Testis (tissue), 3 donors: ENCODE data around the gene IL6R. TPM values are rescaled to one million over a fixed set of nuclear protein-coding genes. Genes with fewer than 3 reads are reported as not detected.

Experiments used
- DNase-seq: peaks from one replicate; pipeline ENCODE4 v3.0.0-alpha.2; 2019
- H3K27ac ChIP-seq, 2 donors: fragments of 200-600 bp; sonication (generic); one replicate each; pipeline ENCODE4 v1.5.1; 2019
- H3K27me3 ChIP-seq: fragments of 200-600 bp; sonication (generic); one replicate; pipeline ENCODE4 v1.5.1; 2019
- H3K36me3 ChIP-seq: fragments of 200-600 bp; sonication (generic); one replicate; pipeline ENCODE4 v1.5.1; 2017; ENCODE audit warnings: low read depth; ENCODE audit errors: missing control alignments
- H3K4me1 ChIP-seq: fragments of 200-600 bp; sonication (generic); one replicate; pipeline ENCODE4 v1.5.1; 2019
- H3K4me3 ChIP-seq, 2 donors: fragments of 200-600 bp; sonication (generic); one replicate each; pipeline ENCODE4 v1.5.1; 2017 to 2019
- H3K9me3 ChIP-seq: fragments of 200-600 bp; sonication (generic); one replicate; pipeline ENCODE4 v1.5.1; 2017
- CTCF ChIP-seq, 3 experiments: fragments of 450-650 bp in 2 of 3; fragments of 200-600 bp in 1 of 3; sonication (generic) in 1 of 3; IDR thresholded peaks; one replicate each; pipeline ENCODE4 v1.5.1; 2016 to 2019; ENCODE audit warnings: antibody characterized with exemption in 3 of 3, mild to moderate bottlenecking in 2 of 3, moderate library complexity in 1 of 3
- POLR2A ChIP-seq: fragments of 450-650 bp; IDR thresholded peaks from one replicate; pipeline ENCODE4 v1.6.1; 2017; ENCODE audit warnings: antibody characterized with exemption, mild to moderate bottlenecking, moderate library complexity
- WGBS, 2 donors: methylation state at CpG; one replicate each; pipeline ENCODE4 v1.1.5; 2018; 5-methylcytosine and 5-hydroxymethylcytosine counted together
- intact Hi-C: fragments of 100-400 bp; cut with DNase I; formaldehyde crosslinking; loops from one replicate; pipeline ENCODE4 v1.15.1; 2023; ENCODE audit warnings: low total_unique reads
- polyA plus RNA-seq: library from polyadenylated mRNA; stranded (reverse); fragments of 350-450 nt; fragmentation: Illumina TruSeq; extraction: RNeasy Lipid Tissue Mini Kit (QIAGEN cat#74804); gene quantifications from one replicate; pipeline ENCODE4 v1.2.3, GENCODE V29; 2014; ENCODE audit warnings: low read depth, low replicate concordance; ENCODE audit not compliant: insufficient read depth
- total RNA-seq, 2 donors: library from RNA; depleted of rRNA; stranded (reverse); fragments of >200 nt; gene quantifications; one replicate each; pipeline ENCODE4 v1.2.3, GENCODE V29; 2016

The IL6R gene
- total and polyA plus RNA-seq, 3 donors from 2014 or later = 8.5 to 29.7 (median 25.0) TPM

- 57 to 62% methylated on average over 11 to 12 of the region's 12 CpGs for WGBS, 2 donors
- TF ChIP-seq POLR2A = no peak
- TF ChIP-seq CTCF (IDR thresholded peaks at IDR 0.05) = no peak
- peak overlapping the region in 1 of 2 donors; percentile 40 for H3K27ac ChIP-seq
- H3K9me3 ChIP-seq = no peaks in the 10 kb centered on the region
- no peak for DNase-seq
- intact Hi-C loops = no loop called here
- H3K36me3 ChIP-seq = no peaks in the 10 kb centered on the region
- H3K4me3 ChIP-seq = no peak overlapping the region
- H3K27me3 ChIP-seq = no peaks in the 10 kb centered on the region
- H3K4me1 ChIP-seq = peaks cover 15% of the 10 kb centered on the region
Observed at GRCh38 chr1:154468535-154469250, 63.5 kb downstream of the IL6R start.

- no peaks in the 10 kb centered on the region for H3K36me3 ChIP-seq
- WGBS, 2 donors = 92 to 94% methylated on average over 6 to 10 of the region's 10 CpGs
- H3K4me3 ChIP-seq = no peak overlapping the region
- no peak for TF ChIP-seq POLR2A
- no peak for TF ChIP-seq CTCF (IDR thresholded peaks at IDR 0.05)
- intact Hi-C loops = loop anchor here (10.0 kb wide), 1 partner anchor 65 kb away; the partner anchor contains the start of gene IL6R
- no peak for DNase-seq
- H3K27ac ChIP-seq = no peak overlapping the region
- peaks cover 23% of the 10 kb centered on the region for H3K4me1 ChIP-seq
- no peaks in the 10 kb centered on the region for H3K27me3 ChIP-seq
- no peaks in the 10 kb centered on the region for H3K9me3 ChIP-seq
Observed at GRCh38 chr1:154469844-154470560, 64.9 kb downstream of the IL6R start.

- no peak for DNase-seq
- Histone ChIP-seq H3K9me3 (no peaks in the 10 kb centered on the region), H3K27ac (no peak overlapping the region), H3K4me3 (no peak overlapping the region), H3K36me3 (no peaks in the 10 kb centered on the region), H3K27me3 (no peaks in the 10 kb centered on the region), H3K4me1 (peaks cover 27% of the 10 kb centered on the region)
- 76 to 78% methylated on average over 2 of the region's 2 CpGs for WGBS, 2 donors
- no peak for TF ChIP-seq POLR2A
- no peak for TF ChIP-seq CTCF (IDR thresholded peaks at IDR 0.05)
- intact Hi-C loops = loop anchor here (10.0 kb wide), 1 partner anchor 67 kb away; the partner anchor contains the start of gene IL6R
Observed at GRCh38 chr1:154471304-154471703, 66.2 kb downstream of the IL6R start.

- Histone ChIP-seq H3K36me3 (no peaks in the 10 kb centered on the region), H3K27ac (no peak overlapping the region), H3K9me3 (no peaks in the 10 kb centered on the region), H3K4me3 (no peak overlapping the region), H3K27me3 (no peaks in the 10 kb centered on the region), H3K4me1 (peaks cover 40% of the 10 kb centered on the region)
- 43 to 56% methylated on average over 3 of the region's 3 CpGs for WGBS, 2 donors
- intact Hi-C loops = loop anchor here (10.0 kb wide), 1 partner anchor 70 kb away; the partner anchor contains the start of gene IL6R
- DNase-seq = peak; percentile 94
- no peak for TF ChIP-seq CTCF (IDR thresholded peaks at IDR 0.05)
Observed at GRCh38 chr1:154474802-154475201, 69.7 kb downstream of the IL6R start.
